Vagina (tissue), 2 donors: ENCODE results near the gene ANKRD22. TPM values are rescaled to one million over a fixed set of nuclear protein-coding genes. Genes with fewer than 3 reads are reported as not detected.

Experiments
- DNase-seq, 2 donors: peaks; one replicate each; pipeline ENCODE4 v3.0.0-alpha.2; 2017; ENCODE audit errors: extremely low spot score in 2 of 2
- H3K27ac ChIP-seq: fragments of 200-600 bp; sonication (generic); one replicate; pipeline ENCODE4 v1.5.1; 2019
- H3K27me3 ChIP-seq: fragments of 200-600 bp; sonication (generic); one replicate; pipeline ENCODE4 v1.5.1; 2019
- H3K36me3 ChIP-seq, 2 donors: fragments of 200-600 bp; sonication (generic); one replicate each; pipeline ENCODE4 v1.5.1; 2017 to 2019
- H3K4me1 ChIP-seq: fragments of 200-600 bp; sonication (generic); one replicate; pipeline ENCODE4 v1.5.1; 2019
- H3K4me3 ChIP-seq, 2 donors: fragments of 200-600 bp; sonication (generic); 1 replicate in 1 of 2; 2 replicates in 1 of 2; pipeline ENCODE4 v1.5.1; 2016 to 2019
- H3K9me3 ChIP-seq: fragments of 200-600 bp; sonication (generic); one replicate; pipeline ENCODE4 v1.5.1; 2019
- POLR2A ChIP-seq, 2 donors: fragments of 450-650 bp; IDR thresholded peaks; one replicate each; pipeline ENCODE4 v1.6.1; 2017; ENCODE audit warnings: antibody characterized with exemption in 2 of 2, mild to moderate bottlenecking in 2 of 2, moderate library complexity in 2 of 2
- POLR2AphosphoS5 ChIP-seq, 2 donors: sonication (generic); formaldehyde crosslinking; IDR thresholded peaks; one replicate each; pipeline ENCODE4 v1.9.0; 2017; ENCODE audit warnings: antibody characterized with exemption in 2 of 2, mild to moderate bottlenecking in 2 of 2, low read depth in 1 of 2; ENCODE audit not compliant: insufficient read depth in 1 of 2
- intact Hi-C: fragments of 100-400 bp; cut with DNase I; formaldehyde crosslinking; loops from one replicate; pipeline ENCODE4 v1.15.1; 2023
- total RNA-seq: library from RNA; depleted of rRNA; stranded (reverse); fragments of >200 nt; gene quantifications from one replicate; pipeline ENCODE4 v1.2.3, GENCODE V29; 2016
- TF ChIP-seq, protein P1 (sequence below), 3 experiments: fragments of 450-650 bp in 2 of 3; fragments of 200-600 bp in 1 of 3; sonication (generic) in 1 of 3; IDR thresholded peaks; one replicate each; pipeline ENCODE4 v1.5.1; 2017 to 2019; ENCODE audit warnings: antibody characterized with exemption in 3 of 3, mild to moderate bottlenecking in 2 of 3, moderate library complexity in 2 of 3

Gene ANKRD22
- total RNA-seq, 1 donor from 2014 or later = 4.4 TPM

DNA sequence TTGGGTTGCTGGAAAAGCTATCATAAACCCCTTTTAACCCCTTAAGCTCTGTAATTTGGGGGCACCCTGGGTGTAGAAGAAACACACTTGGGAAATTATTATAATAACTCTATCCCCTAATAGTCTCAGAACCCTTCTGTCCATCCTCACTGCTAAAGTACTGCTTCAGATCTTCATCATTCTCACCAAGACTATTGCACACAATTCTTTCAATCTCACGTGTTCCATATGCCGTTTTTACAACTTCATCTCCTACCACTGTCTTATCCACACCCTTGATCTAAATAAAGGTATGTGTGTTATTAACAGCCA, 15.8 kb downstream of the ANKRD22 start:
- Histone ChIP-seq H3K4me3 (no peak overlapping the region), H3K36me3 (no peaks in the 10 kb centered on the region), H3K27ac (no peak overlapping the region), H3K27me3 (no peaks in the 10 kb centered on the region), H3K9me3 (no peaks in the 10 kb centered on the region), H3K4me1 (no peaks in the 10 kb centered on the region)
- TF ChIP-seq POLR2AphosphoS5 (IDR thresholded peaks at IDR 0.05; ENCODE audit: insufficient read depth in 1 of 2, low read depth in 1 of 2) (no peak), POLR2A (IDR thresholded peaks at IDR 0.05) (no peak)
- TF ChIP-seq, protein P1, sequence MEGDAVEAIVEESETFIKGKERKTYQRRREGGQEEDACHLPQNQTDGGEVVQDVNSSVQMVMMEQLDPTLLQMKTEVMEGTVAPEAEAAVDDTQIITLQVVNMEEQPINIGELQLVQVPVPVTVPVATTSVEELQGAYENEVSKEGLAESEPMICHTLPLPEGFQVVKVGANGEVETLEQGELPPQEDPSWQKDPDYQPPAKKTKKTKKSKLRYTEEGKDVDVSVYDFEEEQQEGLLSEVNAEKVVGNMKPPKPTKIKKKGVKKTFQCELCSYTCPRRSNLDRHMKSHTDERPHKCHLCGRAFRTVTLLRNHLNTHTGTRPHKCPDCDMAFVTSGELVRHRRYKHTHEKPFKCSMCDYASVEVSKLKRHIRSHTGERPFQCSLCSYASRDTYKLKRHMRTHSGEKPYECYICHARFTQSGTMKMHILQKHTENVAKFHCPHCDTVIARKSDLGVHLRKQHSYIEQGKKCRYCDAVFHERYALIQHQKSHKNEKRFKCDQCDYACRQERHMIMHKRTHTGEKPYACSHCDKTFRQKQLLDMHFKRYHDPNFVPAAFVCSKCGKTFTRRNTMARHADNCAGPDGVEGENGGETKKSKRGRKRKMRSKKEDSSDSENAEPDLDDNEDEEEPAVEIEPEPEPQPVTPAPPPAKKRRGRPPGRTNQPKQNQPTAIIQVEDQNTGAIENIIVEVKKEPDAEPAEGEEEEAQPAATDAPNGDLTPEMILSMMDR (IDR thresholded peaks at IDR 0.05) = no peak
- intact Hi-C loops = loop anchor here (2.0 to 10.0 kb wide), 2 partner anchors 89 to 379 kb away; no protein-coding TSS in a partner anchor
- DNase-seq = no peak

DNA sequence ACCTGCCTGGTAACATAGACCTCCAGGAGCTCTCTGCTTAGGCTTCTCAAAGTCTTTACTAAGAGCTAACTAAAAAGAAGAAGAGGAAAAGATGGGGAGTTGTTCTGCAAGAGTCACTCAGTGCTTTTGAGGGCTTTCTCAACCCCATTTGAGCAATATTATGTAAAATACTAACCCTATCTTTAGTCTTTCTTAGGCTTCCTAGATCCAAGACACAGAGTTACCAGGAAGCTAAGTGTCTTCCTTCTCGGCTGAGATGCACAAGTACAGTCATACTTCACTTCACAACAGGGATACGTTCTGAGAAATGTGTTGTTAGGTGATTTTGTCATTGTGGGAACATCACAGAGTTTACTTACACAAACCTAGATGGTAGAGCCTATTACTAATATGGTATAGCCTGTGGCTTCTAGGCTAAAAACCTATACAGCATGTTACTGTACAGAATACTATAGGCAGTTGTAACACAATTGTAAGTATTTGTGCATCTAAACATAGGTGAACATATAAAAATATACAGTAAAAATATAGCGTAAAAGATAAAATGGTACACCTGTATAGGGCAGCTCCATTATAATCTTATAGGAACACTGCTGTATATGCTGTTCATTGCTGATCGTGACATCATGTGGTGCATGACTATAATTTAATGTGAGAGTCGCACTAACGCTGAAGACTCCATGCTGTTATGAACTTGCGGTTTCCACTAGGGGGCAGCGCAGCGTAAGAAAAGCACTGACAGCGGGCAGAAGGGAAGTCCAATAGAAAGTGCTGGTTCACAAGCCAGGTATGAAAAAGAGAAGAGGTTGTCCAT, 16.3 kb downstream of the ANKRD22 start:
- H3K27ac ChIP-seq = no peak overlapping the region
- no peaks in the 10 kb centered on the region for H3K9me3 ChIP-seq
- TF ChIP-seq POLR2AphosphoS5 (IDR thresholded peaks at IDR 0.05; ENCODE audit: insufficient read depth in 1 of 2, low read depth in 1 of 2) (peak in 1 of 2 donors; percentile 67), POLR2A (IDR thresholded peaks at IDR 0.05) (no peak)
- TF ChIP-seq, protein P1 (IDR thresholded peaks at IDR 0.05) = peak; percentile 72 to 90 (median 81)
- no peaks in the 10 kb centered on the region for H3K27me3 ChIP-seq
- H3K4me1 ChIP-seq = no peaks in the 10 kb centered on the region
- H3K4me3 ChIP-seq = no peak overlapping the region
- intact Hi-C loops = loop anchor here (2.0 to 10.0 kb wide), 2 partner anchors 89 to 379 kb away; no protein-coding TSS in a partner anchor
- no peak for DNase-seq
- no peaks in the 10 kb centered on the region for H3K36me3 ChIP-seq

DNA sequence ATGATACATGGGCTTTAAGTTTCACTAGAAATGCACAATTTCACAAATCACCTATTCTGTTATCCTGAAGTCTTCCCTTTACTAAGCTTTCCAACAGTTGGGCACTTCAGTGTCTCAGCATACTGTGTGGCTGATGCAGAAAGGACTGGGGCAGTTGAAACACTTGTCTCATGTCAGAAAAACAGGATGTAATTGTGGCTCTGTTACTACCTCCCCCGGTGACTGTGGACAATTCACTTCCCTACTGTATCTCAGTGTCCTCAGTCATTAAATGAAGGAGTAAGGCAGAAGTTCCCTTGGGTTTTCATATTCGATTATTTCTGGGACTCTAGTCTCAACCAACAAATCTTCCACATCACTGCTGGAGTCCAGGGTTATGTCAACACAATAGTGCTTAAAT, 17.9 kb downstream of the ANKRD22 start:
- intact Hi-C loops = loop anchor here (2.0 to 10.0 kb wide), 2 partner anchors 91 to 381 kb away; no protein-coding TSS in a partner anchor
- TF ChIP-seq POLR2A (IDR thresholded peaks at IDR 0.05) (no peak), POLR2AphosphoS5 (IDR thresholded peaks at IDR 0.05; ENCODE audit: insufficient read depth in 1 of 2, low read depth in 1 of 2) (no peak)
- TF ChIP-seq, protein P1 (IDR thresholded peaks at IDR 0.05) = no peak
- Histone ChIP-seq H3K27ac (no peak overlapping the region), H3K9me3 (no peaks in the 10 kb centered on the region), H3K4me3 (no peak overlapping the region), H3K36me3 (no peaks in the 10 kb centered on the region), H3K4me1 (no peaks in the 10 kb centered on the region), H3K27me3 (no peaks in the 10 kb centered on the region)
- no peak for DNase-seq

DNA sequence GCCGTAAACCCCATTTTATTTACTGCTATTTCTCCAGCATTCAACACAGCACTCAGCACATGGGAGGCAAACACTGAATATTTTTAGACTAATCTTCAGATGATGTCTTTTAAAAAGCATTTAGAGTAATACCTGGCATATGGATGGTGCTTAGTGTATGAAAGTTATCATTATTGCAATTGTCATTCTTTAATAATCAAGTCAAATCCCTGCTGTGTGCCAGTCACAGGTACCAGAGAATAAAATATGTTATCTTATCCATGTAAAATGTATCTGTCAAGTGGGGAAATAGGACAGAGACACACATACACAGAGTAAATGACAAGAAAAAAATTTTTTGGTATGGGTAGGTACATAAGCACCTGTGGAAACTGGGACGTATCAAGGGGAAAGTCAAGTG, 18.5 kb downstream of the ANKRD22 start:
- TF ChIP-seq POLR2A (IDR thresholded peaks at IDR 0.05) (no peak), POLR2AphosphoS5 (IDR thresholded peaks at IDR 0.05; ENCODE audit: insufficient read depth in 1 of 2, low read depth in 1 of 2) (no peak)
- TF ChIP-seq, protein P1 (IDR thresholded peaks at IDR 0.05) = no peak
- Histone ChIP-seq H3K36me3 (no peaks in the 10 kb centered on the region), H3K9me3 (no peaks in the 10 kb centered on the region), H3K27ac (no peak overlapping the region), H3K4me1 (no peaks in the 10 kb centered on the region), H3K4me3 (no peak overlapping the region), H3K27me3 (no peaks in the 10 kb centered on the region)
- DNase-seq = no peak
- intact Hi-C loops = loop anchor here (10.0 kb wide), 1 partner anchor 382 kb away; no protein-coding TSS in a partner anchor

DNA sequence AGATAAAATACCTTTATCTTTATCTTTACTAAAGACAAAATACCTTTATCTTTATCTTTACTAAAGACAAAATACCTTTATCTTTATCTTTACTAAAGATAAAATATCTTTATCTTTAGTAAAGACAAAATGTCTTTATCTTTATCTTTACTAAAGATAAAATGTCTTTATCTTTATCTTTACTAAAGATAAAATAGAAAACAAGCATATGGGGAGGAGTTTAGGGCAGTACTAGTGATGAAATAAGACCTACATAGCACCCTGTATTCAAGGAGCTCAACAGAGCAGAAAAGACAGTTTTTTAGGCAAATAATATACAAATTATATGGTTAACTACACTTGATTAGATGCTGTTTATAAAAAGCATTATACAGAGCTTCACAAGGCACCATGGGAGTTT, 19.3 kb downstream of the ANKRD22 start:
- TF ChIP-seq, protein P1 (IDR thresholded peaks at IDR 0.05) = no peak
- H3K9me3 ChIP-seq = no peaks in the 10 kb centered on the region
- no peak overlapping the region for H3K27ac ChIP-seq
- no peaks in the 10 kb centered on the region for H3K36me3 ChIP-seq
- no peaks in the 10 kb centered on the region for H3K27me3 ChIP-seq
- intact Hi-C loops = loop anchor here (10.0 kb wide), 1 partner anchor 382 kb away; no protein-coding TSS in a partner anchor
- DNase-seq = no peak
- no peak overlapping the region for H3K4me3 ChIP-seq
- no peaks in the 10 kb centered on the region for H3K4me1 ChIP-seq
